Daoy (cell line): Measurements from ENCODE around the gene NECAB3. TPM values are rescaled to one million over a fixed set of nuclear protein-coding genes. Genes with fewer than 3 reads are reported as not detected.

ENCODE experiments used
- DNase-seq: peaks from one replicate; pipeline ENCODE4 v3.0.0-alpha.2; 2015; ENCODE audit warnings: low read depth
- total RNA-seq: library from RNA; depleted of rRNA; stranded (reverse); fragments of >200 nt; shearing (Covaris generic); gene quantifications from 2 replicates; pipeline ENCODE4 v1.2.3, GENCODE V29; 2014; rRNA removed

The NECAB3 gene
- total RNA-seq, 1 experiment from 2014 or later, result 17.3 TPM

- DNase-seq, result no peak
Observed at GRCh38 chr20:33621717-33622400, 52.4 kb downstream of the NECAB3 start.

- DNase-seq, result no peak
Observed at GRCh38 chr20:33612001-33612400, 62.2 kb downstream of the NECAB3 start.

GRCh38 chr20:33611106-33611505, 63.1 kb downstream of the NECAB3 start:
- DNase-seq, result no peak

- DNase-seq, result no peak
Observed at GRCh38 chr20:33609504-33609903, 64.7 kb downstream of the NECAB3 start.

Other genes starting within 250 kb of the NECAB3 start
- 2.5 and 3.2 TPM in 2 replicates for gene SNTA1, start 230.7 kb downstream of the NECAB3 start, total RNA-seq
- gene CBFA2T2, start 184.3 kb downstream of the NECAB3 start, total RNA-seq, result 3.6 and 5.1 TPM in 2 replicates
- gene C20orf144, start 12.1 kb downstream of the NECAB3 start, total RNA-seq, result not detected in 2 replicates
- gene ACTL10, start 7.5 kb downstream of the NECAB3 start, total RNA-seq, result 0.06 and 0.18 TPM in 2 replicates
- gene E2F1, start 12.0 kb upstream of the NECAB3 start, total RNA-seq, result 20.7 and 23.9 TPM in 2 replicates
- 0.74 and 0.92 TPM in 2 replicates for gene PXMP4, start 45.9 kb upstream of the NECAB3 start, total RNA-seq
- gene ZNF341, start 57.6 kb upstream of the NECAB3 start, total RNA-seq, result 0.68 and 1.5 TPM in 2 replicates
- gene CHMP4B, start 136.9 kb upstream of the NECAB3 start, total RNA-seq, result 31.9 and 38.5 TPM in 2 replicates